Effector memory CD8-positive, alpha-beta T cell (primary cell): ENCODE data around the gene SMIM36.
"Not testable (repeated sequence)": the region's sequence is repeated elsewhere in the genome, so short reads cannot be mapped to it uniquely, and the experiment has no call there.

Experiments used
- ATAC-seq: fragments of 150-1000 bp; cut with Tn5 transposase; replicated peaks from 2 replicates; pipeline ENCODE4 v1.10.0; 2021; ENCODE audit warnings: mild to moderate bottlenecking, moderate library complexity
- DNase-seq, 3 experiments: peaks; one replicate each; pipeline ENCODE4 v3.0.0; 2021
- H3K27ac Mint-ChIP-seq, 2 donors: one replicate each; pipeline ENCODE4 v1.8.0; 2022; ENCODE audit warnings: mild to moderate bottlenecking in 2 of 2, mixed read lengths in 2 of 2, moderate library complexity in 2 of 2
- H3K27me3 Mint-ChIP-seq, 2 donors: one replicate each; pipeline ENCODE4 v1.8.0; 2022; ENCODE audit warnings: mixed read lengths in 2 of 2
- H3K36me3 Mint-ChIP-seq: one replicate; pipeline ENCODE4 v1.8.0; 2022; ENCODE audit warnings: mild to moderate bottlenecking, moderate library complexity, mixed read lengths; ENCODE audit not compliant: insufficient read depth
- H3K4me1 Mint-ChIP-seq, 2 donors: one replicate each; pipeline ENCODE4 v1.8.0; 2022; ENCODE audit warnings: low read depth in 2 of 2, mixed read lengths in 2 of 2
- H3K4me3 Mint-ChIP-seq, 2 donors: one replicate each; pipeline ENCODE4 v1.8.0; 2022; ENCODE audit warnings: mild to moderate bottlenecking in 2 of 2, mixed read lengths in 2 of 2, moderate library complexity in 2 of 2
- H3K9me3 Mint-ChIP-seq, 2 donors: one replicate each; pipeline ENCODE4 v1.8.0; 2022; ENCODE audit warnings: mixed read lengths in 2 of 2

Gene SMIM36

DNA sequence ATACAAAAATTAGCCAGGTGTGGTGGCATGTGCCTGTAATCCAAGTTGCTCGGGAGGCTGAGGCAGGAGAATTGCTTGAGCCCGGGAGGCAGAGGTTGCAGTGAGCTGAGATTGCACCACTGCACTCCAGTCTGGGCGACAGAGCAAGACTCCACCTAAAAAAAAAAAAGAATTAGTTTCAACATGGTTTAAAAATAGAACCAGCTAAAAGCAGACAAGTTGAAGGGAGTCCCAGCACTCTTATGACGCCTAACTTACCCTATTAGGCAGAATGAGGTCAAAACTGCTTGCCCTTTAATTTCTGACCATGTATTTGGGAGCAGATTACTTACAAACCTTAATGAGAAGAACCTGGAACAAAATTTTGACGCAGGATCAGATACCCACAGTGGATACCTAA lies 107.1 kb downstream of the SMIM36 start:
- Mint-ChIP-seq H3K36me3 (peaks cover 78% of the 10 kb centered on the region), H3K27ac (peak overlapping the region in 1 of 2 donors; percentile 62)
- H3K4me1 Mint-ChIP-seq, DNase-seq, H3K9me3 Mint-ChIP-seq, H3K27me3 Mint-ChIP-seq, H3K4me3 Mint-ChIP-seq, ATAC-seq: not testable (repeated sequence)

DNA sequence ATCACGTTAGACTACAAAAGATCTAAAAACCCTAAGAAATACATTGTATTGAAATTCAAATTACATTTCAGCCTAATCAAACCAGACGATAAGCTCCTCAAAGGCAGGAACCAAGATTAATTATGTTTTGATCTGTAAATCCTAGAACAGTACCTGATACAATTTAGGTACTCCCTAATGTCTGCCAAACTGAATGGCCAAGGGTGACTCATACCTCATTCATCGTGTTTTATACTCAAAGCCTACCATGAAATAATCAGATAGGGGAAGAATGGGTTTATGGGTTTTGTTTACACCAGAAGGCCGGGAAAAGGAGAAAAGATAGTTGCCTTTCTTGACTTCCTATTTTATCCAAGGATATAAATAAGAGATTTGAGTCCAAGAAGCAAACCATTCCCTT lies 108.9 kb downstream of the SMIM36 start:
- H3K4me1 Mint-ChIP-seq: no peaks in the 10 kb centered on the region
- peaks cover 66% of the 10 kb centered on the region for H3K36me3 Mint-ChIP-seq
- no peak for DNase-seq
- H3K27ac Mint-ChIP-seq: no peak overlapping the region
- H3K27me3 Mint-ChIP-seq: no peaks in the 10 kb centered on the region
- no peak overlapping the region for H3K4me3 Mint-ChIP-seq
- no peaks in the 10 kb centered on the region for H3K9me3 Mint-ChIP-seq
- no peak for ATAC-seq
